ENCODE measurements around the gene ZBTB42. TPM values are rescaled to one million over a fixed set of nuclear protein-coding genes. Genes with fewer than 3 reads are reported as not detected.

ZBTB42 gene
- total RNA-seq, 1 experiment from 2014 or later, result 1.0 TPM

DNA sequence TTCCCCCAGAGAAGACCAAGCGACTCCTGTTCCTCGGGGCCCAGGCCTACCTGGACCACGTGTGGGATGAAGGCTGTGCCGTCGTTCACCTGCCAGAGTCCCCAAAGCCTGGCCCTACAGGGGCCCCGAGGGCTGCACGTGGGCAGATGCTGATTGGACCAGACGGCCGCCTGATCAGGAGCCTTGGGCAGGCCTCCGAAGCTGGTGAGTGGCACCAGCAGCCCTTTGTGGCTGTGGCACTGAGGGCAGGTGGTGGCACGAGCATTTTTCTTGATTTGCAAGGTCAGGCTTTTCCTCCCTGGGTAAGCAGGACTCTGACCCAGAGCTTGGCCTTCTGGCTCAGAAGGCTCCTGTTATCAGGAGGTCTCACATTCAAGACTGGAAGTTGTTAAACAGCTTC is 45.3 kb upstream of the ZBTB42 start:
- no peak overlapping the region for H3K27ac Mint-ChIP-seq (ENCODE audit: low read depth, unreplicated experiment)
- H3K4me3 Mint-ChIP-seq (ENCODE audit: unreplicated experiment), result no peak overlapping the region
- no peaks in the 10 kb centered on the region for H3K9me3 Mint-ChIP-seq (ENCODE audit: unreplicated experiment)
- H3K4me1 Mint-ChIP-seq (ENCODE audit: insufficient read depth, unreplicated experiment), result peaks cover 11% of the 10 kb centered on the region
- H3K36me3 Mint-ChIP-seq (ENCODE audit: insufficient read depth, unreplicated experiment), result peaks cover 31% of the 10 kb centered on the region
- no peaks in the 10 kb centered on the region for H3K27me3 Mint-ChIP-seq (ENCODE audit: insufficient read depth, unreplicated experiment)
- CTCF ChIA-PET, result no interaction called here
- DNase-seq (ENCODE audit: unreplicated experiment), result no peak
- TF ChIP-seq, protein P1, sequence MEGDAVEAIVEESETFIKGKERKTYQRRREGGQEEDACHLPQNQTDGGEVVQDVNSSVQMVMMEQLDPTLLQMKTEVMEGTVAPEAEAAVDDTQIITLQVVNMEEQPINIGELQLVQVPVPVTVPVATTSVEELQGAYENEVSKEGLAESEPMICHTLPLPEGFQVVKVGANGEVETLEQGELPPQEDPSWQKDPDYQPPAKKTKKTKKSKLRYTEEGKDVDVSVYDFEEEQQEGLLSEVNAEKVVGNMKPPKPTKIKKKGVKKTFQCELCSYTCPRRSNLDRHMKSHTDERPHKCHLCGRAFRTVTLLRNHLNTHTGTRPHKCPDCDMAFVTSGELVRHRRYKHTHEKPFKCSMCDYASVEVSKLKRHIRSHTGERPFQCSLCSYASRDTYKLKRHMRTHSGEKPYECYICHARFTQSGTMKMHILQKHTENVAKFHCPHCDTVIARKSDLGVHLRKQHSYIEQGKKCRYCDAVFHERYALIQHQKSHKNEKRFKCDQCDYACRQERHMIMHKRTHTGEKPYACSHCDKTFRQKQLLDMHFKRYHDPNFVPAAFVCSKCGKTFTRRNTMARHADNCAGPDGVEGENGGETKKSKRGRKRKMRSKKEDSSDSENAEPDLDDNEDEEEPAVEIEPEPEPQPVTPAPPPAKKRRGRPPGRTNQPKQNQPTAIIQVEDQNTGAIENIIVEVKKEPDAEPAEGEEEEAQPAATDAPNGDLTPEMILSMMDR (IDR thresholded peaks at IDR 0.05; ENCODE audit: unreplicated experiment), result no peak
- no TSS peak for BruUV-seq (replicated peaks)
- POLR2A ChIA-PET, result interaction anchor here (0.6 kb wide), 1 partner anchor 147 kb away, joined by 3 read pairs; no protein-coding TSS in a partner anchor
- intact Hi-C loops (cut with micrococcal nuclease), result no loop called here

DNA sequence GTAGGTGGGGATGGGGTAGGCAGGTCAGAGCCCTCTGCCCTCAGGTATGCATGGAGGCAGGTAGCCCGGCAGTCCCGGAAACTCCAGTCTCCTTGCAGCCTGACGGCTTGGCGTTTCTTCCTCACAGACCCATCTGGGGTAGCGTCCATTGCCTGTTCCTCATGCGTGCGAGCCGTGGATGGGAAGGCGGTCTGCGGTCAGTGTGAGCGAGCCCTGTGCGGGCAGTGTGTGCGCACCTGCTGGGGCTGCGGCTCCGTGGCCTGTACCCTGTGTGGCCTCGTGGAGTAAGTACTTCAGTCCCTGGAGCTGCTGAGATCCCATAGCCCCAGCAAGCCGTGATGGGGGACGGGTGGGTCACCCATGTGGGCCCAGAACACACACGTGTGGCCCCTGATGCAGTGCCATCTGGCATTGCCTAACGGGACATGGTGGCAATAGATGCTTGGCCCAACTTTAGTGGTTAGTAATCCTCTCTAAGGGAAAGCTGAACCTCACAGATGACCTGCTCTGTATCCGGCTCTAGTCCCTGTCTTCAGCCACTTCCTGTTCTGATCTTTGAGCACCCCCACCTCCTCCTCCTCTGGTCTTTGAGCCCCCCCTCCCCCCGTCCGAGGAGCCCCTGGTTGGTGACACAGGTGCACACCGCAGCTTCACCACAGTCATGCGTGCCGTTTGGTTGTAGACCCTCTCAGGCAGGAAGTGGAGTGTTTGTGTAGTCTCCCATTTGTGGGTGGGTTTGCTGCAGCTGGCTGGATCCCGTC is 44.2 kb upstream of the ZBTB42 start:
- Mint-ChIP-seq H3K36me3 (ENCODE audit: insufficient read depth, unreplicated experiment) (peaks cover 31% of the 10 kb centered on the region), H3K27me3 (ENCODE audit: insufficient read depth, unreplicated experiment) (no peaks in the 10 kb centered on the region), H3K4me3 (ENCODE audit: unreplicated experiment) (no peak overlapping the region), H3K4me1 (ENCODE audit: insufficient read depth, unreplicated experiment) (peaks cover 11% of the 10 kb centered on the region), H3K9me3 (ENCODE audit: unreplicated experiment) (no peaks in the 10 kb centered on the region), H3K27ac (ENCODE audit: low read depth, unreplicated experiment) (no peak overlapping the region)
- POLR2A ChIA-PET, result interaction anchor here (1.0 kb wide), 1 partner anchor 217 kb away, joined by 3 read pairs; no protein-coding TSS in a partner anchor
- TF ChIP-seq, protein P1 (IDR thresholded peaks at IDR 0.05; ENCODE audit: unreplicated experiment), result no peak
- intact Hi-C loops (cut with micrococcal nuclease), result no loop called here
- no peak for DNase-seq (ENCODE audit: unreplicated experiment)
- CTCF ChIA-PET, result interaction anchor here (0.7 to 2.3 kb wide), 3 partner anchors 7 to 13 kb away, joined by 3 to 5 read pairs (median 5); no protein-coding TSS in a partner anchor
- no TSS peak for BruUV-seq (replicated peaks)

DNA sequence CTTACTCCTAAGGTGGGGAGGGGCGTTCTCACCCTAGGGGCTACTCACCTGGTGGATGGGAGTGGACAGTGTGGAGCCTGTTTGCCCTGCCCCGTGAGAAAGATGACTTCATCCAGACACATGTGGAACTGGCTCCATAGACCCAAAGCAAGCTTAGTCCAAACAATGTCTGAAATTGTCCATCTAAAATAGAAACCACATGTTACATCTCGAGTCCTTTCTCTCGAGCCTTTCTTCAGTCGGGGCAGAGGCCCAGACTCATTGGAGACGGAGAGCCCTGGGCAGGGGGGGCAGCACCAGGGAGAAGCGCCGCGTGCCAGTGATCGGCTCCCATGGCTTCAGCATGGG is 43.7 kb upstream of the ZBTB42 start:
- no TSS peak for BruUV-seq (replicated peaks)
- no peak for DNase-seq (ENCODE audit: unreplicated experiment)
- no peaks in the 10 kb centered on the region for H3K27me3 Mint-ChIP-seq (ENCODE audit: insufficient read depth, unreplicated experiment)
- ChIA-PET CTCF (interaction anchor here (0.7 to 2.3 kb wide), 3 partner anchors 8 to 13 kb away, joined by 3 to 5 read pairs (median 5); no protein-coding TSS in a partner anchor), POLR2A (interaction anchor here (1.0 kb wide), 1 partner anchor 216 kb away, joined by 3 read pairs; no protein-coding TSS in a partner anchor)
- intact Hi-C loops (cut with micrococcal nuclease), result no loop called here
- TF ChIP-seq, protein P1 (IDR thresholded peaks at IDR 0.05; ENCODE audit: unreplicated experiment), result no peak
- H3K4me1 Mint-ChIP-seq (ENCODE audit: insufficient read depth, unreplicated experiment), result peaks cover 11% of the 10 kb centered on the region
- no peaks in the 10 kb centered on the region for H3K9me3 Mint-ChIP-seq (ENCODE audit: unreplicated experiment)
- peaks cover 31% of the 10 kb centered on the region for H3K36me3 Mint-ChIP-seq (ENCODE audit: insufficient read depth, unreplicated experiment)
- H3K27ac Mint-ChIP-seq (ENCODE audit: low read depth, unreplicated experiment), result no peak overlapping the region
- no peak overlapping the region for H3K4me3 Mint-ChIP-seq (ENCODE audit: unreplicated experiment)

- H3K4me3 Mint-ChIP-seq (ENCODE audit: unreplicated experiment), result no peak overlapping the region
- ChIA-PET POLR2A (interaction anchor here (1.0 kb wide), 1 partner anchor 216 kb away, joined by 3 read pairs; no protein-coding TSS in a partner anchor), CTCF (interaction anchor here (0.6 to 2.3 kb wide), 3 partner anchors 11 to 515 kb away, joined by 3 to 5 read pairs (median 3); no protein-coding TSS in a partner anchor)
- intact Hi-C loops (cut with micrococcal nuclease), result no loop called here
- no peaks in the 10 kb centered on the region for H3K9me3 Mint-ChIP-seq (ENCODE audit: unreplicated experiment)
- H3K27me3 Mint-ChIP-seq (ENCODE audit: insufficient read depth, unreplicated experiment), result no peaks in the 10 kb centered on the region
- TF ChIP-seq, protein P1 (IDR thresholded peaks at IDR 0.05; ENCODE audit: unreplicated experiment), result no peak
- peaks cover 31% of the 10 kb centered on the region for H3K36me3 Mint-ChIP-seq (ENCODE audit: insufficient read depth, unreplicated experiment)
- no TSS peak for BruUV-seq (replicated peaks)
- H3K27ac Mint-ChIP-seq (ENCODE audit: low read depth, unreplicated experiment), result no peak overlapping the region
- H3K4me1 Mint-ChIP-seq (ENCODE audit: insufficient read depth, unreplicated experiment), result peaks cover 11% of the 10 kb centered on the region
- no peak for DNase-seq (ENCODE audit: unreplicated experiment)
These were observed 43.1 kb upstream of the ZBTB42 start for GRCh38 chr14:104757681-104758392.

All from MCF 10A (cell line).